ENCODE results near the gene SLC18B1. TPM values are rescaled to one million over a fixed set of nuclear protein-coding genes. Genes with fewer than 3 reads are reported as not detected.

Gene SLC18B1
- total RNA-seq, 1 donor from 2014 or later, result 10.7 TPM

DNA sequence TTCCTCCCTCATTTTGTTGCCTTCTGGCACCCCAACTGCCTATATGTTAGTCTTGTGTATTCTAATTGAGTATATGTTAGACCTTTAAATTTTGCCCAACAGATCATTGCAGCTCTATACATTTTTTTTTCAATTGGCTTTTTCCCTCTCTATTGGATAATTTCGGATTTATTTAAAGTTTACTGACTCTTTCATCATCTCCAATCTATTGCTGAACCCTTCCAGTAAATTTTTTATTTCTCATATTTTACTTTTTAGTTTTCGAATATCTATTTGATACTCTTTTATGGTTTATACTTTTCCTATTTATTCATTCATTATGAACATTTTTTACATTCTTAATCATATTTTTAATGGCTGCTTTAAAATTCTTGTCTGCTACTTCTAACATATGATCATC lies 7.1 kb upstream of the SLC18B1 start:
- Histone ChIP-seq H3K27me3 (ENCODE audit: control insufficient read depth, insufficient read depth, low read length) (no peaks in the 10 kb centered on the region), H3K4me3 (ENCODE audit: low read depth, low read length) (no peak overlapping the region), H3K36me3 (ENCODE audit: control insufficient read depth, insufficient read depth, low read length) (no peaks in the 10 kb centered on the region)
- TF ChIP-seq, protein P1, sequence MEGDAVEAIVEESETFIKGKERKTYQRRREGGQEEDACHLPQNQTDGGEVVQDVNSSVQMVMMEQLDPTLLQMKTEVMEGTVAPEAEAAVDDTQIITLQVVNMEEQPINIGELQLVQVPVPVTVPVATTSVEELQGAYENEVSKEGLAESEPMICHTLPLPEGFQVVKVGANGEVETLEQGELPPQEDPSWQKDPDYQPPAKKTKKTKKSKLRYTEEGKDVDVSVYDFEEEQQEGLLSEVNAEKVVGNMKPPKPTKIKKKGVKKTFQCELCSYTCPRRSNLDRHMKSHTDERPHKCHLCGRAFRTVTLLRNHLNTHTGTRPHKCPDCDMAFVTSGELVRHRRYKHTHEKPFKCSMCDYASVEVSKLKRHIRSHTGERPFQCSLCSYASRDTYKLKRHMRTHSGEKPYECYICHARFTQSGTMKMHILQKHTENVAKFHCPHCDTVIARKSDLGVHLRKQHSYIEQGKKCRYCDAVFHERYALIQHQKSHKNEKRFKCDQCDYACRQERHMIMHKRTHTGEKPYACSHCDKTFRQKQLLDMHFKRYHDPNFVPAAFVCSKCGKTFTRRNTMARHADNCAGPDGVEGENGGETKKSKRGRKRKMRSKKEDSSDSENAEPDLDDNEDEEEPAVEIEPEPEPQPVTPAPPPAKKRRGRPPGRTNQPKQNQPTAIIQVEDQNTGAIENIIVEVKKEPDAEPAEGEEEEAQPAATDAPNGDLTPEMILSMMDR (IDR thresholded peaks at IDR 0.05; ENCODE audit: insufficient read depth, low read length, poor library complexity, severe bottlenecking), result no peak
- DNase-seq (ENCODE audit: low read depth), result no peak

DNA sequence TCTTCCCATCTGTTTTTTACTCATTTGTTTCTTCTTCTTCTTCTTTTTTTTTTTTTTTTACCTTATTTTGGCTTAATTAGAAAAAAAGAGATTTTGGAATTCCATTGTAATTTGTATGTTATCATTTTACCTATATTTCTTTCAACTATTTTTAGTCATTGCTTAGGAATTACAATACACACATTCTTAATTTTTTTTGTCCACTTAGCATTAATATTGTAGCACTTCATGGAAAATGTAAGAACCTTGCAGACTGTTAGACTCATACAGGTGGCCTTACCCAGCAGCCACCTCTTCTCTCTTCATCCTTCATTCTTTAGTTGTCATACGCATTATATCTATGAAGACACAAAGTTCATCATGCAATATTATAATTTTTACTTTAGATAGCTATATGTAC lies 5.8 kb upstream of the SLC18B1 start:
- H3K27me3 ChIP-seq (ENCODE audit: control insufficient read depth, insufficient read depth, low read length), result no peaks in the 10 kb centered on the region
- DNase-seq (ENCODE audit: low read depth), result no peak
- no peak overlapping the region for H3K4me3 ChIP-seq (ENCODE audit: low read depth, low read length)
- TF ChIP-seq, protein P1 (IDR thresholded peaks at IDR 0.05; ENCODE audit: insufficient read depth, low read length, poor library complexity, severe bottlenecking), result no peak
- no peaks in the 10 kb centered on the region for H3K36me3 ChIP-seq (ENCODE audit: control insufficient read depth, insufficient read depth, low read length)

DNA sequence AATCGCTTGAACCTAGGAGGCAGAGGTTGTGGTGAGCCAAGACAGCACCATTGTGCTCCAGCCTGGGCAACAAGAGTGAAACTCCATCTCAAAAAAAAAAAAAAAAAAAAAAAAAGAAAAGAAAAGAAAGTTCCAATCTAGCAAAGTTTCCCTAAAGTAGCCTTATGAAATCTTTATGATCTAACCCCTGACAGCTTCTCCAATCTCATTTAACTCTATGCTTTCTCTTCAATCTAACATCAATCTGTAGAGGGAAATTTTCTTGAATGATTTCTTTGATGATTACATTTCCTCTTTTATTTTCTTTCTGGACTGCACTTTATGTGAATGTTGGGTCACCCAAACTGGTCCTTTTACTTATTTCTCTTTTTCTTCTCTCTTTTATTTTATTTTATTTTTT lies 2.2 kb upstream of the SLC18B1 start:
- no peak overlapping the region for H3K4me3 ChIP-seq (ENCODE audit: low read depth, low read length)
- TF ChIP-seq, protein P1 (IDR thresholded peaks at IDR 0.05; ENCODE audit: insufficient read depth, low read length, poor library complexity, severe bottlenecking), result no peak
- H3K27me3 ChIP-seq (ENCODE audit: control insufficient read depth, insufficient read depth, low read length), result no peaks in the 10 kb centered on the region
- H3K36me3 ChIP-seq (ENCODE audit: control insufficient read depth, insufficient read depth, low read length), result no peaks in the 10 kb centered on the region
- no peak for DNase-seq (ENCODE audit: low read depth)

DNA sequence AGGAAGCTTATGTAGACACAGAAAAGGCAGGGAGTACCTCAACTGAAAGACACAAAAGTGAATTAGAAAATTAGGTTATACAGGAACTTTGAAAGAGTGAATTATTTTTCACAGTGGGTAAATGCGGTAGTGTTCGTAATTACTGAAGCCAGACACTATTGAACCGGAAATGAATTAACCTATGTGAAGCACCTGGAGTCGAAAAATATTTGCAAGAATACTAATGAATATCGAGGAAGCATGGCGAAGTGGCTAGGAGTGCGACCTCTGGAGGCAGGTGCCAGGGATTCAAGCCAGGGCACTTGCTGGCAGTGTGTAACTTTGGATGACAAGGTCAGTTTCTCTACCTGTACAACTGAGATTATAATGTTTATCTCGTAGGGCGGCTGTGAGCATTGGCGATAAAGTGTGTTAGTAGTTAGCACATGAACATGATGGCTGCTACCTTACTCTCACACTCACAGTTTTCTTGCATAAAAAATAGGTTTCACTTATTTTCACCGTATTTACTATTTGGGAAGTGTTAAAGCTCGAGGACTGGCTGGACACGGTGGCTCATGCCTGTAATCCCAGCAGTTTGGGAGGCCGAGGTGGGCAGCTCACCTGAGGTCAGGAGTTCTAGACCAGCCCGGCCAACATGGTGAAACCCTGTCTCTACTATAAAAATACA lies 567 bp upstream of the SLC18B1 start:
- TF ChIP-seq, protein P1 (IDR thresholded peaks at IDR 0.05; ENCODE audit: insufficient read depth, low read length, poor library complexity, severe bottlenecking), result peak; percentile 95
- Histone ChIP-seq H3K27me3 (ENCODE audit: control insufficient read depth, insufficient read depth, low read length) (no peaks in the 10 kb centered on the region), H3K36me3 (ENCODE audit: control insufficient read depth, insufficient read depth, low read length) (no peaks in the 10 kb centered on the region), H3K4me3 (ENCODE audit: low read depth, low read length) (peak overlapping the region; percentile 82)
- DNase-seq (ENCODE audit: low read depth), result peak; percentile 37

DNA sequence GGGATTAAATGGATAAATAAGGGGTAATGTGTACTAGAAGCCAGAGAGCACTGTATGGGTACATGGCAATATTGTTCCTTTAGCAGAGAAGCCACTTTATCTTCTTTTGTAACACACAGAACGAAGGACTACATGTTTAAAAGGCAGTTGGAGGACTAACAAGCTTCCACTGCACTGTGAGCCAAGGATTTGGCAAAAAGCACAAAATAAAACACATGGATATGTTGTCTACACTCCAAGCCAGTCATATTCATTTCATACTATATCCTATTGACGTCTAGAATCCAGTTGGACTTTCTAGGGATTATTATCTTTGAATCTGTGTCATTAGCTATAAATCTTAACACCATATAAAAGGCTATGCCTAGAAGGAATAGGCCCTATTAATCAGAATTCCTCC lies 3.0 kb downstream of the SLC18B1 start:
- Histone ChIP-seq H3K36me3 (ENCODE audit: control insufficient read depth, insufficient read depth, low read length) (no peaks in the 10 kb centered on the region), H3K4me3 (ENCODE audit: low read depth, low read length) (no peak overlapping the region), H3K27me3 (ENCODE audit: control insufficient read depth, insufficient read depth, low read length) (no peaks in the 10 kb centered on the region)
- TF ChIP-seq, protein P1 (IDR thresholded peaks at IDR 0.05; ENCODE audit: insufficient read depth, low read length, poor library complexity, severe bottlenecking), result no peak
- no peak for DNase-seq (ENCODE audit: low read depth)

DNA sequence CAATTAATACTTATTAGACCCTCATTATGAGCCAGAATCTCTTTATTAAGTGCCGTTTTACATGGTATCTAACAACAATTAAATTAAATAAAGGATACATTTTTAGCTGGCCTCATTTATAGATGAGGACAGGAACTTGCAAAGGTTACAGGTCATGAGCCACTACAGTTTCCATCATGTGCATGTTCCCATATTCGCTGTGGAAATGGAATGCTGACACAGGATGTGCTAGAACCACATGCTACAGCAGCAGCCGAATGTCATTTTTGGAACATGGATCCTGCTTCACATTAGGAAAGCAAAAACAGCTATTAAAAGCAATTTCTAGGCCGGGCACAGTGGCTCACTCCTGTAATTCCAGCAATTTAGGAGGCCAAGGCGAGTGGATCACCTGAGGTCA lies 5.9 kb downstream of the SLC18B1 start:
- Histone ChIP-seq H3K36me3 (ENCODE audit: control insufficient read depth, insufficient read depth, low read length) (no peaks in the 10 kb centered on the region), H3K4me3 (ENCODE audit: low read depth, low read length) (no peak overlapping the region), H3K27me3 (ENCODE audit: control insufficient read depth, insufficient read depth, low read length) (no peaks in the 10 kb centered on the region)
- no peak for DNase-seq (ENCODE audit: low read depth)
- TF ChIP-seq, protein P1 (IDR thresholded peaks at IDR 0.05; ENCODE audit: insufficient read depth, low read length, poor library complexity, severe bottlenecking), result no peak
